HCT116 (cell line): ENCODE data around the gene ZNF576. TPM values are rescaled to one million over a fixed set of nuclear protein-coding genes. Genes with fewer than 3 reads are reported as not detected.

ENCODE experiments used
- ATAC-seq: fragments of 200-7000 bp; cut with Tn5 transposase; 2 replicates; pipeline ENCODE4 v1.9.1; 2020; ENCODE audit warnings: mild to moderate bottlenecking, moderate library complexity
- BruUV-seq: library from RNA; stranded (reverse); fragments of 400-500 nt; replicated peaks from 2 replicates; lab custom pipeline; 2021; lab: Mats Ljungman, UMichigan
- CTCF ChIA-PET: fragments of 300-600 bp; sonication (Branson Sonifier 250); formaldehyde crosslinking; loops from one replicate; lab custom pipeline; 2021; ENCODE audit warnings: antibody characterized with exemption; lab: Charles Lee
- POLR2A ChIA-PET: fragments of 300-600, 350-600 bp; sonication (Branson Sonifier 250); formaldehyde crosslinking; loops from one replicate; lab custom pipeline; 2021; ENCODE audit warnings: antibody characterized with exemption; lab: Charles Lee
- RAD21 ChIA-PET, 2 experiments: fragments of 300-600 bp; sonication (Branson Sonifier 250); formaldehyde crosslinking; loops; one replicate each; lab custom pipeline; 2023; ENCODE audit warnings: low total read pairs in 2 of 2; ENCODE audit not compliant: uncharacterized antibody in 2 of 2, unreplicated experiment in 2 of 2, low non-redundant PET in 1 of 2; lab: Charles Lee
- DNase-seq: peaks from one replicate; pipeline ENCODE4 v3.0.0-alpha.2; 2010; ENCODE audit warnings: low read depth, low spot score
- H2AFZ ChIP-seq: fragments of 200-600 bp; shearing (Covaris generic), sonication (generic); 2 replicates; pipeline ENCODE4 v1.6.1; 2017; ENCODE audit warnings: low read depth, mixed run types, mixed read lengths, antibody characterized with exemption, low read length; ENCODE audit not compliant: poor library complexity, severe bottlenecking
- H3K27ac ChIP-seq: 2 replicates; pipeline ENCODE4 v1.5.1; 2012; ENCODE audit warnings: low read depth, low read length
- H3K27me3 ChIP-seq: fragments of 200-600 bp; sonication (generic); 2 replicates; pipeline ENCODE4 v1.6.1; 2016; ENCODE audit warnings: mixed run types, low read length, mixed read lengths; ENCODE audit not compliant: insufficient read depth
- H3K36me3 ChIP-seq, 2 experiments: fragments of 200-500 bp in 1 of 2; fragments of 200-600 bp in 1 of 2; sonication (Bioruptor generic) in 1 of 2; sonication (generic) in 1 of 2; 2 replicates each; pipeline versions ENCODE4 v1.5.1 to v1.6.1; 2014 to 2016; ENCODE audit warnings: low read length in 2 of 2, inconsistent platforms in 1 of 2, mixed read lengths in 1 of 2, mixed run types in 1 of 2; ENCODE audit not compliant: insufficient read depth in 2 of 2, control insufficient read depth in 1 of 2
- H3K4me1 ChIP-seq, 2 experiments: fragments of 200-600 bp in 1 of 2; sonication (generic) in 1 of 2; 2 replicates each; pipeline versions ENCODE4 v1.5.1 to v1.6.1; 2012 to 2017; ENCODE audit warnings: low read length in 2 of 2, inconsistent platforms in 1 of 2, mild to moderate bottlenecking in 1 of 2, mixed read lengths in 1 of 2, mixed run types in 1 of 2, moderate library complexity in 1 of 2; ENCODE audit not compliant: insufficient read depth in 2 of 2, control insufficient read depth in 1 of 2
- H3K4me2 ChIP-seq: fragments of 200-600 bp; sonication (generic); 2 replicates; pipeline ENCODE4 v1.6.1; 2017; ENCODE audit warnings: mixed run types, low read length, mixed read lengths
- H3K4me3 ChIP-seq, 2 experiments: fragments of 200-600 bp in 1 of 2; sonication (generic) in 1 of 2; replicated peaks in 1 of 2; 2 replicates each; pipeline ENCODE4 v1.5.1; 2011 to 2016; ENCODE audit warnings: low read length in 2 of 2, control low read depth in 1 of 2, low read depth in 1 of 2, mild to moderate bottlenecking in 1 of 2, mixed read lengths in 1 of 2, mixed run types in 1 of 2
- H3K79me2 ChIP-seq: fragments of 200-600 bp; sonication (generic); 2 replicates; pipeline ENCODE4 v1.6.1; 2017; ENCODE audit warnings: mild to moderate bottlenecking, mixed run types, low read length, moderate library complexity, mixed read lengths; ENCODE audit not compliant: insufficient read depth
- H3K9ac ChIP-seq: fragments of 200-600 bp; sonication (generic); 2 replicates; pipeline ENCODE4 v1.6.1; 2016; ENCODE audit warnings: low read length, mixed read lengths
- H3K9me2 ChIP-seq: fragments of 200-600 bp; sonication (generic), shearing (Covaris generic); 2 replicates; pipeline ENCODE4 v1.6.1; 2017; ENCODE audit warnings: mixed run types, mild to moderate bottlenecking, moderate library complexity; ENCODE audit not compliant: insufficient read depth
- H3K9me3 ChIP-seq, 2 experiments: fragments of 200-500 bp in 1 of 2; fragments of 200-600 bp in 1 of 2; sonication (Bioruptor generic) in 1 of 2; sonication (generic) in 1 of 2; 2 replicates each; pipeline ENCODE4 v1.6.1; 2014 to 2017; ENCODE audit warnings: low read length in 2 of 2, mixed read lengths in 2 of 2, inconsistent platforms in 1 of 2, low read depth in 1 of 2, mild to moderate bottlenecking in 1 of 2, mixed run types in 1 of 2, moderate library complexity in 1 of 2; ENCODE audit not compliant: control insufficient read depth in 1 of 2, insufficient read depth in 1 of 2
- H4K20me1 ChIP-seq: fragments of 200-600 bp; sonication (generic), shearing (Covaris generic); 2 replicates; pipeline ENCODE4 v1.6.1; 2017; ENCODE audit warnings: mixed run types, mild to moderate bottlenecking, moderate library complexity; ENCODE audit not compliant: insufficient read depth
- CBX3 ChIP-seq: IDR thresholded peaks from 2 replicates; pipeline ENCODE4 v1.6.1; 2012; ENCODE audit warnings: low read depth
- CEBPB ChIP-seq: IDR thresholded peaks from 2 replicates; pipeline ENCODE4 v1.6.1; 2012; ENCODE audit warnings: low read depth
- ELF1 ChIP-seq: IDR thresholded peaks from 2 replicates; pipeline ENCODE4 v1.6.1; 2012; ENCODE audit warnings: low read depth, borderline replicate concordance
- EZH2 ChIP-seq: fragments of 200-600 bp; sonication (generic); IDR thresholded peaks from 2 replicates; pipeline ENCODE4 v1.6.1; 2017; ENCODE audit warnings: antibody characterized with exemption, mixed run types
- EZH2phosphoT487 ChIP-seq: fragments of 200-600 bp; IDR thresholded peaks from 2 replicates; pipeline ENCODE4 v1.6.1; 2018; ENCODE audit warnings: antibody characterized with exemption, borderline replicate concordance
- JUND ChIP-seq: IDR thresholded peaks from 2 replicates; pipeline ENCODE4 v1.6.1; 2012
- POLR2A ChIP-seq: IDR thresholded peaks from 2 replicates; pipeline ENCODE4 v1.7.0; 2011; ENCODE audit warnings: borderline replicate concordance; ENCODE audit not compliant: insufficient read depth, insufficient read length; ENCODE audit errors: extremely low read depth
- POLR2AphosphoS5 ChIP-seq: IDR thresholded peaks from 2 replicates; pipeline ENCODE4 v1.6.1; 2011; ENCODE audit warnings: mild to moderate bottlenecking, low read depth, low read length, moderate library complexity
- RAD21 ChIP-seq: IDR thresholded peaks from 2 replicates; pipeline ENCODE4 v1.6.1; 2012; ENCODE audit warnings: low read depth, mild to moderate bottlenecking
- SIN3A ChIP-seq: IDR thresholded peaks from 2 replicates; pipeline ENCODE4 v1.6.1; 2012; ENCODE audit warnings: low read depth
- SP1 ChIP-seq: IDR thresholded peaks from 2 replicates; pipeline ENCODE4 v1.6.1; 2012; ENCODE audit warnings: low read depth
- SRF ChIP-seq: IDR thresholded peaks from 2 replicates; pipeline ENCODE4 v1.6.1; 2012; ENCODE audit warnings: low read depth
- TCF7L2 ChIP-seq: IDR thresholded peaks from 2 replicates; pipeline ENCODE4 v1.7.0; 2011; ENCODE audit warnings: borderline replicate concordance, inconsistent platforms; ENCODE audit not compliant: insufficient read depth, insufficient read length; ENCODE audit errors: extremely low read depth
- ZNF274 ChIP-seq: fragments of 200-500 bp; sonication (Bioruptor generic); IDR thresholded peaks from 2 replicates; pipeline ENCODE4 v1.6.1; 2014; ENCODE audit warnings: mild to moderate bottlenecking, low read depth, low read length, inconsistent platforms
- intact Hi-C: fragments of 100-400 bp; cut with micrococcal nuclease; formaldehyde crosslinking; loops from 2 replicates; pipeline ENCODE4 v1.10.0; 2022
- total RNA-seq: library from RNA; stranded (reverse); gene quantifications from one replicate; pipeline ENCODE4 v1.2.1, GENCODE V29; 2021; ENCODE audit not compliant: unreplicated experiment
- TF ChIP-seq, protein P1 (sequence below): IDR thresholded peaks from 2 replicates; pipeline ENCODE4 v1.6.1; 2012
- TF ChIP-seq, protein P2 (sequence below): IDR thresholded peaks from 2 replicates; pipeline ENCODE4 v1.6.1; 2012; ENCODE audit warnings: low read depth
- TF ChIP-seq, protein P3 (sequence below): IDR thresholded peaks from 2 replicates; pipeline ENCODE4 v1.6.1; 2012

The ZNF576 gene
- total RNA-seq, 1 experiment from 2014 or later, result 11.2 TPM

DNA sequence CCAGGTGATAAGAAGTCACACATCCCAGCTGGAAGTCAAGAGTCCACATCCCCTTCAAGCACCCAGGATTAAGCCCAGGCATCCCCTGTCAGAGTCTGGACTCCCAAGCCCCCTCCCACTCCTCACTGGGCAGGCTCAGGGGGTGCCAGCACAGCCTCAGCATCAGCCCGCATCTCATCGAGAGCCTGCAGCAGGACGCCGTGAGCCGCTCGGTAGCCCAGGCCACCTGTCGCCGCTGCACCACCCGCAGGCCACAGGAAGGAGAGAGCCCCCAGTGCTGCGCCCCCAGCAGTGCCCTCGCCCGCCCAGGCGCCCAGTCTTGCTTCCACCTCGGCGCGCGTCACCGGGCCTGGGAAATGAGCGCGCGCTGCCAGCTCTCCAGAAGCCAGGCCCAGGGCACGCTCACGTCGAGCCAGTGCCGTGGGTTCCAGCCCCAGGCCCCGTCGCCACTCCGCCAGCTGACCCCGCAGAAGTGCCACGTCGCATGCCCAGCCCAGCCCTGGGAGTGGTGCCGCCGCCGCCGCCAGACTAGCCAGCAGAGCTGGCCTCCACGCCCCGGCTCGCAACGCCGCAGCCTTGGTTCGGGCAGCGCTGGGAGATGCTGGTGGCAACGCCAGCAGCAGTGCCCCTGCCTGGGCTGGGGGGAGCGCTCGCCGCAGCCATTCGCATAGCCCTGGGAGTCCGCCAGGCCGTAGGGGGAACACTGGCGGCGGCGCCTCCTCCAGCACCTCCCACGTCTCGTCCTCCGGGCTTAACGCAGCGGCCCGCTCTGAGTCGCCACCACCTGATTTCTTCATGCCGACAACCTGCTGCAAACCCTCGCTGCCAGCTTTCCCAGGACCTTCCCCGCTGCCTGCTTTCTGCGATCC is 4.3 kb upstream of the ZNF576 start:
- H4K20me1 ChIP-seq, result no peaks in the 10 kb centered on the region
- no TSS peak for BruUV-seq
- no peaks in the 10 kb centered on the region for H3K27me3 ChIP-seq
- intact Hi-C loops, result loop anchor here (5.0 kb wide), 1 partner anchor 160 kb away; no protein-coding TSS in a partner anchor
- H3K9ac ChIP-seq, result no peak overlapping the region
- TF ChIP-seq ZNF274 (no peak), SRF (no peak), SIN3A (no peak), POLR2A (no peak), CBX3 (no peak), JUND (no peak), SP1 (no peak), POLR2AphosphoS5 (no peak), EZH2 (no peak), TCF7L2 (no peak), CEBPB (no peak), ELF1 (no peak), RAD21 (no peak), EZH2phosphoT487 (no peak)
- TF ChIP-seq, protein P1, sequence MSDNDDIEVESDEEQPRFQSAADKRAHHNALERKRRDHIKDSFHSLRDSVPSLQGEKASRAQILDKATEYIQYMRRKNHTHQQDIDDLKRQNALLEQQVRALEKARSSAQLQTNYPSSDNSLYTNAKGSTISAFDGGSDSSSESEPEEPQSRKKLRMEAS, result no peak
- TF ChIP-seq, protein P2, sequence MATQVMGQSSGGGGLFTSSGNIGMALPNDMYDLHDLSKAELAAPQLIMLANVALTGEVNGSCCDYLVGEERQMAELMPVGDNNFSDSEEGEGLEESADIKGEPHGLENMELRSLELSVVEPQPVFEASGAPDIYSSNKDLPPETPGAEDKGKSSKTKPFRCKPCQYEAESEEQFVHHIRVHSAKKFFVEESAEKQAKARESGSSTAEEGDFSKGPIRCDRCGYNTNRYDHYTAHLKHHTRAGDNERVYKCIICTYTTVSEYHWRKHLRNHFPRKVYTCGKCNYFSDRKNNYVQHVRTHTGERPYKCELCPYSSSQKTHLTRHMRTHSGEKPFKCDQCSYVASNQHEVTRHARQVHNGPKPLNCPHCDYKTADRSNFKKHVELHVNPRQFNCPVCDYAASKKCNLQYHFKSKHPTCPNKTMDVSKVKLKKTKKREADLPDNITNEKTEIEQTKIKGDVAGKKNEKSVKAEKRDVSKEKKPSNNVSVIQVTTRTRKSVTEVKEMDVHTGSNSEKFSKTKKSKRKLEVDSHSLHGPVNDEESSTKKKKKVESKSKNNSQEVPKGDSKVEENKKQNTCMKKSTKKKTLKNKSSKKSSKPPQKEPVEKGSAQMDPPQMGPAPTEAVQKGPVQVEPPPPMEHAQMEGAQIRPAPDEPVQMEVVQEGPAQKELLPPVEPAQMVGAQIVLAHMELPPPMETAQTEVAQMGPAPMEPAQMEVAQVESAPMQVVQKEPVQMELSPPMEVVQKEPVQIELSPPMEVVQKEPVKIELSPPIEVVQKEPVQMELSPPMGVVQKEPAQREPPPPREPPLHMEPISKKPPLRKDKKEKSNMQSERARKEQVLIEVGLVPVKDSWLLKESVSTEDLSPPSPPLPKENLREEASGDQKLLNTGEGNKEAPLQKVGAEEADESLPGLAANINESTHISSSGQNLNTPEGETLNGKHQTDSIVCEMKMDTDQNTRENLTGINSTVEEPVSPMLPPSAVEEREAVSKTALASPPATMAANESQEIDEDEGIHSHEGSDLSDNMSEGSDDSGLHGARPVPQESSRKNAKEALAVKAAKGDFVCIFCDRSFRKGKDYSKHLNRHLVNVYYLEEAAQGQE, result no peak
- TF ChIP-seq, protein P3, sequence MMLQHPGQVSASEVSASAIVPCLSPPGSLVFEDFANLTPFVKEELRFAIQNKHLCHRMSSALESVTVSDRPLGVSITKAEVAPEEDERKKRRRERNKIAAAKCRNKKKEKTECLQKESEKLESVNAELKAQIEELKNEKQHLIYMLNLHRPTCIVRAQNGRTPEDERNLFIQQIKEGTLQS, result no peak
- ATAC-seq, result no peak
- H3K4me2 ChIP-seq, result no peak overlapping the region
- RAD21 ChIA-PET, result interaction anchor here in 1 of 2 experiments (0.5 kb wide), 1 partner anchor 55 kb away, joined by 3 read pairs; no protein-coding TSS in a partner anchor
- H3K27ac ChIP-seq, result no peak overlapping the region
- CTCF ChIA-PET, result no interaction called here
- H3K4me3 ChIP-seq, result no peak overlapping the region
- H3K79me2 ChIP-seq, result peaks cover 30% of the 10 kb centered on the region
- POLR2A ChIA-PET, result no interaction called here
- peaks cover 8 to 9% of the 10 kb centered on the region in 2 experiments; a peak in 3 of 4 replicates for H3K36me3 ChIP-seq
- no peaks in the 10 kb centered on the region for H3K9me3 ChIP-seq
- no peak overlapping the region for H2AFZ ChIP-seq
- peaks cover 0 to 16% of the 10 kb centered on the region in 2 experiments; a peak in 3 of 4 replicates for H3K4me1 ChIP-seq
- H3K9me2 ChIP-seq, result no peaks in the 10 kb centered on the region
- DNase-seq, result no peak
